ENCODE results near the gene BPIFA3. TPM values are rescaled to one million over a fixed set of nuclear protein-coding genes. Genes with fewer than 3 reads are reported as not detected.

Gene BPIFA3
- total and polyA plus RNA-seq, 2 of the 8 experiments (the other 6 are each of a cell fraction or from before 2014, with no cell fraction given): not detected

DNA sequence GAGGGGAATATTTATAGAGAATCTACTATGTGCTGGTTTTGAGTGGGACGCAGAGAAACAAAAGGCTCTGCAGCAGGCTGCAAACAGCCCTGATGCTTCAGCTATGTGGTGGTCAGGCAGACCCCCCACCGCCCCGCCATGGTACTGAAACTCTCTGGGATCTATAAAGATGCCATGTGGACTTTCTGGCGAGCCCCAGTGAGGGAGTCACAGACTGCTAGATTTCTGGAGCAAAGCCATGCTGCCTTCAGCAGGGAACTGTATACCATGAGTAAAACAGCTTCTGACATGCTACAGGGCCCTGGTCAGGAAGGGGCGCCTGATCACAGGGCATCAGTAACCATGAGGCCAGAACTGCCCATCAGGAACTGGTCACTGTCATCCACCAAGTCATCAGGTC, 46.6 kb downstream of the BPIFA3 start:
- ChIA-PET POLR2A (ENCODE audit: partially characterized antibody) (no interaction called here), CTCF (ENCODE audit: partially characterized antibody) (interaction anchor here (0.8 to 7.1 kb wide), 19 partner anchors 12 to 258 kb away, joined by 3 to 81 read pairs (median 5); partner anchors contain the start of gene BPIFA1)
- Histone ChIP-seq H3K9ac (replicated peaks in 1 of 4; ENCODE audit: extremely low read depth in 1 of 4, low read depth in 3 of 4, low read length in 3 of 4) (no peak overlapping the region), H4K8ac (ENCODE audit: extremely low read depth, insufficient read depth, low read length) (no peak overlapping the region), H2BK15ac (ENCODE audit: low read length) (no peak overlapping the region), H4K91ac (replicated peaks; ENCODE audit: insufficient read length, low read length) (no peak overlapping the region), H3K27me3 (replicated peaks in 1 of 4; ENCODE audit: control insufficient read depth in 3 of 4, extremely low read depth in 1 of 4, insufficient read depth in 3 of 4, low read length in 3 of 4) (0 out of 7 replicates have a peak, but pooled peaks cover 0 to 3% (median 0%) of the 10 kb centered on the region in 4 experiments), H2BK120ac (replicated peaks; ENCODE audit: low read depth, low read length) (no peak overlapping the region), H3K4me3 (ENCODE audit: extremely low read depth in 1 of 4, insufficient read depth in 2 of 4, low read depth in 3 of 4, low read length in 4 of 4) (no peak overlapping the region), H2AK5ac (ENCODE audit: low read depth, low read length) (no peak overlapping the region), H3K4me1 (replicated peaks in 1 of 4; ENCODE audit: control insufficient read depth in 3 of 4, insufficient read depth in 4 of 4, low read length in 3 of 4) (no peaks in the 10 kb centered on the region), H3K14ac (ENCODE audit: insufficient read length) (no peak overlapping the region), H3K9me3 (ENCODE audit: insufficient read depth in 2 of 2, low read depth in 1 of 2, low read length in 1 of 2) (no peaks in the 10 kb centered on the region), H3K27ac (ENCODE audit: low read depth, low read length) (no peak overlapping the region), H4K20me1 (replicated peaks in 1 of 2; ENCODE audit: control insufficient read depth in 1 of 2, insufficient read depth in 2 of 2, low read length in 2 of 2) (no peaks in the 10 kb centered on the region), H4K5ac (ENCODE audit: insufficient read length, low read depth, low read length) (no peak overlapping the region), H3K4me2 (ENCODE audit: insufficient read depth in 1 of 2, low read depth in 2 of 2, low read length in 2 of 2) (no peak overlapping the region), H3K36me3 (ENCODE audit: control insufficient read depth in 2 of 4, insufficient read depth in 4 of 4, low read length in 3 of 4) (no peaks in the 10 kb centered on the region), H3K23me2 (ENCODE audit: low read depth, low read length) (no peaks in the 10 kb centered on the region), H3K18ac (ENCODE audit: extremely low read depth, low read length) (no peak overlapping the region), H2BK20ac (ENCODE audit: low read length) (no peak overlapping the region), H3K56ac (replicated peaks; ENCODE audit: insufficient read length, low read depth, low read length) (no peak overlapping the region), H3K23ac (ENCODE audit: insufficient read length) (no peak overlapping the region), H2BK5ac (ENCODE audit: low read depth, low read length) (no peak overlapping the region), H3K79me2 (ENCODE audit: control insufficient read depth in 1 of 2, insufficient read depth in 2 of 2, low read length in 2 of 2) (no peaks in the 10 kb centered on the region), H3K4ac (replicated peaks; ENCODE audit: insufficient read length, low read depth, low read length) (no peak overlapping the region), H2AFZ (ENCODE audit: low read length) (no peak overlapping the region; the same call in 1 of the 2 replicates), H2BK12ac (ENCODE audit: low read depth, low read length) (no peak overlapping the region), H3K79me1 (ENCODE audit: low read depth, low read length) (no peaks in the 10 kb centered on the region)
- DNase-seq (ENCODE audit: low read depth in 1 of 2, low spot score in 2 of 2): no peak
- 91% methylated on average over 5 of the region's 5 CpGs; no CpG with 5 or more reads in 1 of the 2 experiments for WGBS, 2 experiments (ENCODE audit: extremely low coverage in 1 of 2, insufficient coverage in 1 of 2, insufficient read length in 1 of 2, insufficient replicate concordance in 2 of 2, low coverage in 1 of 2, low lambda C conversion rate in 2 of 2, missing lambda C conversion rate in 1 of 2)
- FAIRE-seq: no peak
- TF ChIP-seq RFX5 (IDR thresholded peaks at IDR 0.05; ENCODE audit: borderline replicate concordance, low read depth, low read length): no peak
- TF ChIP-seq TBP (IDR thresholded peaks at IDR 0.05; ENCODE audit: low read depth, low read length): no peak
- no peak for TF ChIP-seq SIRT6 (IDR thresholded peaks at IDR 0.05; ENCODE audit: low read length)
- no peak for TF ChIP-seq CEBPB (IDR thresholded peaks at IDR 0.05; ENCODE audit: low read depth, low read length)
- TF ChIP-seq SIN3A (conservative IDR thresholded peaks at IDR 0.05 in 1 of 2, IDR thresholded peaks at IDR 0.05 in 1 of 2; ENCODE audit: low read depth in 1 of 2, low read length in 2 of 2): no peak
- TF ChIP-seq BCL11A (IDR thresholded peaks at IDR 0.05; ENCODE audit: low read depth in 2 of 2, low read length in 2 of 2): no peak
- no peak for TF ChIP-seq CHD2 (IDR thresholded peaks at IDR 0.05; ENCODE audit: low read length)
- TF ChIP-seq BRCA1 (IDR thresholded peaks at IDR 0.05; ENCODE audit: low read depth, low read length): no peak
- no peak for TF ChIP-seq TEAD4 (IDR thresholded peaks at IDR 0.05; ENCODE audit: low read depth, low read length)
- TF ChIP-seq RAD21 (IDR thresholded peaks at IDR 0.05 in 1 of 2, conservative IDR thresholded peaks at IDR 0.05 in 1 of 2; ENCODE audit: low read depth in 2 of 2, low read length in 2 of 2): no peak
- no peak for TF ChIP-seq ASH2L (IDR thresholded peaks at IDR 0.05; ENCODE audit: low read length)
- no peak for TF ChIP-seq TAF7 (optimal IDR thresholded peaks at IDR 0.05; ENCODE audit: borderline replicate concordance, low read depth, low read length)
- no peak for TF ChIP-seq SUZ12 (IDR thresholded peaks at IDR 0.05; ENCODE audit: low read length)
- TF ChIP-seq HDAC6 (IDR thresholded peaks at IDR 0.05; ENCODE audit: low read depth, low read length): no peak

Measured in H1 (cell line).